PC-9 (cell line): ENCODE results near the gene ATRNL1. TPM values are rescaled to one million over a fixed set of nuclear protein-coding genes. Genes with fewer than 3 reads are reported as not detected.
"Not testable (repeated sequence)": the region's sequence is repeated elsewhere in the genome, so short reads cannot be mapped to it uniquely, and the experiment has no call there.

ENCODE experiments used
- BruUV-seq: library from RNA; stranded (reverse); fragments of 400-500 nt; replicated peaks from 2 replicates; lab custom pipeline; 2021; lab: Mats Ljungman, UMichigan
- CTCF ChIA-PET: fragments of 300-600 bp; sonication (Branson Sonifier 250); formaldehyde crosslinking; loops from one replicate; lab custom pipeline; 2022; ENCODE audit warnings: antibody characterized with exemption; lab: Charles Lee
- POLR2A ChIA-PET: fragments of 300-600 bp; sonication (Branson Sonifier 250); formaldehyde crosslinking; loops from one replicate; lab custom pipeline; 2022; ENCODE audit warnings: antibody characterized with exemption; ENCODE audit not compliant: unreplicated experiment; lab: Charles Lee
- DNase-seq, 2 experiments: peaks; one replicate each; pipeline versions ENCODE4 v3.0.0 to v3.0.0-alpha.2; 2015 to 2022; ENCODE audit warnings: mixed read lengths in 1 of 2
- H2AFZ ChIP-seq: fragments of 200-600 bp; sonication (generic); 2 replicates; pipeline ENCODE4 v1.8.1; 2017; ENCODE audit warnings: antibody characterized with exemption
- H3F3A ChIP-seq: fragments of 200-600 bp; sonication (generic); 2 replicates; pipeline ENCODE4 v1.8.1; 2017; ENCODE audit warnings: antibody characterized with exemption, mild to moderate bottlenecking, low read depth; ENCODE audit not compliant: insufficient read depth
- H3K27ac ChIP-seq: fragments of 200-600 bp; sonication (generic); 2 replicates; pipeline ENCODE4 v1.6.1; 2016; ENCODE audit warnings: mixed run types
- H3K27me3 ChIP-seq: fragments of 200-600 bp; sonication (generic); 2 replicates; pipeline ENCODE4 v1.6.1; 2016; ENCODE audit warnings: low read depth, mixed run types; ENCODE audit not compliant: insufficient read depth
- H3K36me3 ChIP-seq: fragments of 200-600 bp; sonication (generic); 2 replicates; pipeline ENCODE4 v1.6.1; 2016; ENCODE audit warnings: low read depth, mixed run types
- H3K4me1 ChIP-seq: fragments of 200-600 bp; sonication (generic); replicated peaks from 2 replicates; pipeline ENCODE4 v1.6.1; 2016; ENCODE audit warnings: mixed run types; ENCODE audit not compliant: insufficient read depth
- H3K4me2 ChIP-seq: fragments of 200-600 bp; sonication (generic); 2 replicates; pipeline ENCODE4 v1.6.1; 2017; ENCODE audit warnings: mixed run types
- H3K4me3 ChIP-seq: fragments of 200-600 bp; sonication (generic); 2 replicates; pipeline ENCODE4 v1.6.1; 2016; ENCODE audit warnings: mixed run types
- H3K79me2 ChIP-seq: fragments of 200-600 bp; sonication (generic); 2 replicates; pipeline ENCODE4 v1.6.1; 2017; ENCODE audit warnings: low read depth, mixed run types
- H3K9me2 ChIP-seq: fragments of 200-600 bp; sonication (generic); 2 replicates; pipeline ENCODE4 v1.8.1; 2017; ENCODE audit warnings: mild to moderate bottlenecking; ENCODE audit not compliant: insufficient read depth
- H3K9me3 ChIP-seq: fragments of 200-600 bp; sonication (generic); 2 replicates; pipeline ENCODE4 v1.8.1; 2016; ENCODE audit warnings: low read depth; ENCODE audit not compliant: insufficient read depth
- H4K20me1 ChIP-seq: fragments of 200-600 bp; sonication (generic); 2 replicates; pipeline ENCODE4 v1.8.1; 2017; ENCODE audit not compliant: insufficient read depth
- CTCF ChIP-seq: fragments of 200-600 bp; sonication (generic); conservative IDR thresholded peaks from 2 replicates; pipeline ENCODE4 v1.6.1; 2017; ENCODE audit warnings: mixed run types, antibody characterized with exemption, mild to moderate bottlenecking, moderate library complexity
- EZH2 ChIP-seq: fragments of 200-600 bp; sonication (generic); IDR thresholded peaks from 2 replicates; pipeline ENCODE4 v1.8.0; 2017; ENCODE audit warnings: antibody characterized with exemption, low read depth
- intact Hi-C: fragments of 100-400 bp; cut with micrococcal nuclease; formaldehyde crosslinking; loops from one replicate; pipeline ENCODE4 v1.10.0; 2022; ENCODE audit not compliant: unreplicated experiment
- total RNA-seq: library from RNA; stranded (reverse); gene quantifications from 2 replicates; pipeline ENCODE4 v1.2.3, GENCODE V29; 2021

Gene ATRNL1
- total RNA-seq, 1 experiment from 2014 or later: not detected

DNA sequence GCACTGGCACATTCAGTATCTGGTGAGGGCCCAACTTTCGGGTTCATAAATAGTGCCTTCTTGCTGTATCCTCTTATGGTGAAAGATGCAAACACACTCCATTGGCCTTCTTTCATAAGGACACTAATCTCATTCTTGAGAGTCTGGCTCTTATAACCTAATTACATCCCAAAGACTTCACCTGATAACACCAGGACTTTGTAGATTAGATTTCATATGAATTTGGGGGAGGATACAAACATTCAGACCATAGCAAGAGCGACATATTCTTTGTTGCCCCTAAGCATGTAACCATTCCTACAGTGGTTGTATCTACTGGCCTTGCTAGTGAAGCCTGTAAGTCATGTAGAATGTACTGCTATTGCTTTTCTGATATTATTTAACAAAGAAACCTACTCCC is 654.6 kb downstream of the ATRNL1 start:
- intact Hi-C loops: no loop called here

GRCh38 chr10:115758488-115758887 is 665.3 kb downstream of the ATRNL1 start:
- H3F3A ChIP-seq, H4K20me1 ChIP-seq, H3K4me3 ChIP-seq, H3K4me1 ChIP-seq, H3K9me2 ChIP-seq, POLR2A ChIA-PET, H3K27me3 ChIP-seq, H3K79me2 ChIP-seq, H3K36me3 ChIP-seq, BruUV-seq, H3K9me3 ChIP-seq, H3K4me2 ChIP-seq, CTCF ChIA-PET, H2AFZ ChIP-seq, H3K27ac ChIP-seq, intact Hi-C loops: not testable (repeated sequence)
- peak in 1 of 2 experiments; percentile 1 for DNase-seq

More for the DNA sequence above, 654.6 kb downstream of the ATRNL1 start:
- Histone ChIP-seq H3K4me1 (no peaks in the 10 kb centered on the region), H3K27me3 (no peaks in the 10 kb centered on the region), H3K4me2 (no peak overlapping the region), H3K27ac (no peak overlapping the region), H3K9me3 (no peaks in the 10 kb centered on the region), H4K20me1 (no peaks in the 10 kb centered on the region), H3K79me2 (no peaks in the 10 kb centered on the region), H3K9me2 (no peaks in the 10 kb centered on the region), H2AFZ (no peak overlapping the region), H3K36me3 (no peaks in the 10 kb centered on the region), H3F3A (no peaks in the 10 kb centered on the region), H3K4me3 (no peak overlapping the region)
- ChIA-PET CTCF (no interaction called here), POLR2A (no interaction called here)
- TF ChIP-seq CTCF (no peak), EZH2 (no peak)
- no peak for DNase-seq
- BruUV-seq: no TSS peak

GRCh38 chr10:115760131-115760530 is 667.0 kb downstream of the ATRNL1 start:
- Histone ChIP-seq H3K27me3 (no peaks in the 10 kb centered on the region), H3K79me2 (no peaks in the 10 kb centered on the region), H3K9me2 (no peaks in the 10 kb centered on the region), H3K36me3 (no peaks in the 10 kb centered on the region), H2AFZ (no peak overlapping the region), H3K27ac (no peak overlapping the region), H3K4me2 (no peak overlapping the region), H3K9me3 (no peaks in the 10 kb centered on the region), H4K20me1 (no peaks in the 10 kb centered on the region), H3K4me3 (no peak overlapping the region), H3F3A (no peaks in the 10 kb centered on the region), H3K4me1 (no peaks in the 10 kb centered on the region)
- no peak for TF ChIP-seq CTCF
- TF ChIP-seq EZH2: no peak
- DNase-seq: no peak
- no TSS peak for BruUV-seq
- intact Hi-C loops: no loop called here
- ChIA-PET CTCF (no interaction called here), POLR2A (no interaction called here)

- no peaks in the 10 kb centered on the region for H3K4me1 ChIP-seq
- H3K9me3 ChIP-seq: no peaks in the 10 kb centered on the region
- H4K20me1 ChIP-seq: no peaks in the 10 kb centered on the region
- no peak for DNase-seq
- H3F3A ChIP-seq: no peaks in the 10 kb centered on the region
- ChIA-PET POLR2A (no interaction called here), CTCF (no interaction called here)
- no peak overlapping the region for H3K27ac ChIP-seq
- no peak overlapping the region for H2AFZ ChIP-seq
- H3K27me3 ChIP-seq: no peaks in the 10 kb centered on the region
- H3K4me3 ChIP-seq: no peak overlapping the region
- intact Hi-C loops: no loop called here
- BruUV-seq: no TSS peak
- no peak overlapping the region for H3K4me2 ChIP-seq
- H3K79me2 ChIP-seq: no peaks in the 10 kb centered on the region
- no peaks in the 10 kb centered on the region for H3K9me2 ChIP-seq
- no peaks in the 10 kb centered on the region for H3K36me3 ChIP-seq
- TF ChIP-seq CTCF (no peak), EZH2 (no peak)
These were observed 668.0 kb downstream of the ATRNL1 start for GRCh38 chr10:115761166-115761565.
